Progenitor cell of endocrine pancreas (in vitro differentiated cells): ENCODE measurements around the gene AP1S3. TPM values are rescaled to one million over a fixed set of nuclear protein-coding genes. Genes with fewer than 3 reads are reported as not detected.
A peak's percentile ranks its signal among the peaks of the same experiment; 100 is the strongest.

Experiments used
- DNase-seq: peaks from one replicate; pipeline ENCODE4 v3.0.0; 2021; ENCODE audit warnings: low spot score; ENCODE audit not compliant: unreplicated experiment
- H3K27ac Mint-ChIP-seq: 2 replicates; pipeline ENCODE4 v1.8.0; 2021; ENCODE audit warnings: mild to moderate bottlenecking, moderate library complexity, mixed read lengths
- H3K27me3 Mint-ChIP-seq: 2 replicates; pipeline ENCODE4 v1.8.0; 2021; ENCODE audit warnings: mixed read lengths
- H3K36me3 Mint-ChIP-seq: 2 replicates; pipeline ENCODE4 v1.8.0; 2022; ENCODE audit warnings: mixed read lengths; ENCODE audit not compliant: insufficient read depth
- H3K4me1 Mint-ChIP-seq: 2 replicates; pipeline ENCODE4 v1.8.0; 2021; ENCODE audit warnings: low read depth, mixed read lengths
- H3K4me3 Mint-ChIP-seq: 2 replicates; pipeline ENCODE4 v1.8.0; 2021; ENCODE audit warnings: low read depth, mild to moderate bottlenecking, moderate library complexity, mixed read lengths
- H3K9me3 Mint-ChIP-seq: 2 replicates; pipeline ENCODE4 v1.8.0; 2021; ENCODE audit warnings: low read depth, mixed read lengths
- total RNA-seq: library from RNA; stranded (reverse); gene quantifications from 2 replicates; pipeline ENCODE4 v1.2.1, GENCODE V29; 2021
- TF ChIP-seq, protein P1 (sequence below): fragments of 200-600 bp; sonication (generic); IDR thresholded peaks from one replicate; pipeline ENCODE4 v1.5.0; 2021; ENCODE audit warnings: antibody characterized with exemption, mild to moderate bottlenecking; ENCODE audit not compliant: unreplicated experiment

AP1S3 gene
- total RNA-seq, 1 donor from 2014 or later = 11.5 TPM

DNA sequence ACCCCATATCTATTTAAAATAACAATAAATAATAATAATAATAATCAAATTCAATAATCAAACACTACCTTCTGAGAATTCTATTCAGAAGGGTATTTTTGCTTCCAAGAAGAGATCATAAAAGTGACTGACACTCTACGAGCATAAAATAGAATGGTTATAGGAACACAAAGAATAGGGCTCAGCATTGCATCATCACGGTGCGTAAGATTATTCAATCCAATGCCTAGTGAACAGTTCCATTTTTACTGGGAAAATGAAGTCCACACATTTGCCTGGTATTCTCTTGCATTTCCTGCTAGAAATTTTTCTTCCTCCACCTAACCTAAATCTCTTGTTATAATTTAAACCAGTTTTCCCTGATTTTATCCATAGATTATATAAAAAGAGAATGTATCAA is 55.8 kb downstream of the AP1S3 start:
- Mint-ChIP-seq H3K27me3 (no peaks in the 10 kb centered on the region), H3K36me3 (peaks cover 5% of the 10 kb centered on the region), H3K9me3 (no peaks in the 10 kb centered on the region), H3K4me3 (no peak overlapping the region), H3K27ac (no peak overlapping the region), H3K4me1 (peaks cover 2% of the 10 kb centered on the region)
- TF ChIP-seq, protein P1, sequence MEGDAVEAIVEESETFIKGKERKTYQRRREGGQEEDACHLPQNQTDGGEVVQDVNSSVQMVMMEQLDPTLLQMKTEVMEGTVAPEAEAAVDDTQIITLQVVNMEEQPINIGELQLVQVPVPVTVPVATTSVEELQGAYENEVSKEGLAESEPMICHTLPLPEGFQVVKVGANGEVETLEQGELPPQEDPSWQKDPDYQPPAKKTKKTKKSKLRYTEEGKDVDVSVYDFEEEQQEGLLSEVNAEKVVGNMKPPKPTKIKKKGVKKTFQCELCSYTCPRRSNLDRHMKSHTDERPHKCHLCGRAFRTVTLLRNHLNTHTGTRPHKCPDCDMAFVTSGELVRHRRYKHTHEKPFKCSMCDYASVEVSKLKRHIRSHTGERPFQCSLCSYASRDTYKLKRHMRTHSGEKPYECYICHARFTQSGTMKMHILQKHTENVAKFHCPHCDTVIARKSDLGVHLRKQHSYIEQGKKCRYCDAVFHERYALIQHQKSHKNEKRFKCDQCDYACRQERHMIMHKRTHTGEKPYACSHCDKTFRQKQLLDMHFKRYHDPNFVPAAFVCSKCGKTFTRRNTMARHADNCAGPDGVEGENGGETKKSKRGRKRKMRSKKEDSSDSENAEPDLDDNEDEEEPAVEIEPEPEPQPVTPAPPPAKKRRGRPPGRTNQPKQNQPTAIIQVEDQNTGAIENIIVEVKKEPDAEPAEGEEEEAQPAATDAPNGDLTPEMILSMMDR = no peak
- DNase-seq = no peak

DNA sequence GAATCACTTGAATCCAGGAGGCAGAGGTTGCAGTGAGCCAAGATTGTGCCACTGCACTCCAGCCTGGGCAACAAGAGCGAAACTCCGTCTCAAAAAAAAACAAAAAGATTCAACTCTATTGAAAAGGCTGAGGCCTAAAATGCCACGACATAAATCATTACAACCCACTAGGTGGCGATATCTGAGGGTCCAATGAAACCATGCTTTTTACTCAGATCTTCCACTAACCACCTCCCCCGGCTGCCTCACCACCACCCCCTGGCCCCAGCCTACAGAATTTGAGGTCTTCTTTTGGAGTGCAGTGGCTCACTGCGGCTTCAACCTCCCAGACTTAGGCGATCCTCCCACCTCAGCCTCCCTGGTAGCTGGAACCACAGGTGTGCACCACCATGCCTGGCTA is 57.5 kb downstream of the AP1S3 start:
- no peak overlapping the region for H3K4me3 Mint-ChIP-seq
- no peaks in the 10 kb centered on the region for H3K27me3 Mint-ChIP-seq
- peaks cover 11% of the 10 kb centered on the region for H3K36me3 Mint-ChIP-seq
- H3K4me1 Mint-ChIP-seq = peaks cover 2% of the 10 kb centered on the region
- TF ChIP-seq, protein P1 = peak; percentile 45
- no peak for DNase-seq
- H3K9me3 Mint-ChIP-seq = no peaks in the 10 kb centered on the region
- no peak overlapping the region for H3K27ac Mint-ChIP-seq

DNA sequence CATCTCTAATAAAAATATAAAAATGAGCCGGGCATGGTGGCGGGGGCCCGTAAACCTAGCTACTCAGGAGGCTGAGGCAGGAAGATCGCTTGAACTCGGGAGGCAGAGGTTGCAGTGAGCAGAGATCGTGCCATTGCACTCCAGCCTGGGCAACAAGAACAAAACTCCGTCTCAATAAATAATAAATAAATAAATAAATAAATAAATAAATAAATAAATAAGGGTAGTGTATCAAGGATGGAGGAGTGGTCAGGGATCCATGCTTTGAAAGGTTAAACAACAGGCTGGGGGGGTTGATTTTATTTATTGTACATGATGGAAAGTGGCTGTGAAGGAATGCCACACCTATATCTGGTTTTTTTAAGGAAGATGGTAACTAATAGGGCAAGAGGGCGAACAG is 63.2 kb downstream of the AP1S3 start:
- no peak overlapping the region for H3K4me3 Mint-ChIP-seq
- TF ChIP-seq, protein P1 = no peak
- H3K27ac Mint-ChIP-seq = no peak overlapping the region
- no peak for DNase-seq
- H3K9me3 Mint-ChIP-seq = no peaks in the 10 kb centered on the region
- H3K4me1 Mint-ChIP-seq = no peaks in the 10 kb centered on the region
- no peaks in the 10 kb centered on the region for H3K27me3 Mint-ChIP-seq
- H3K36me3 Mint-ChIP-seq = peaks cover 13% of the 10 kb centered on the region

DNA sequence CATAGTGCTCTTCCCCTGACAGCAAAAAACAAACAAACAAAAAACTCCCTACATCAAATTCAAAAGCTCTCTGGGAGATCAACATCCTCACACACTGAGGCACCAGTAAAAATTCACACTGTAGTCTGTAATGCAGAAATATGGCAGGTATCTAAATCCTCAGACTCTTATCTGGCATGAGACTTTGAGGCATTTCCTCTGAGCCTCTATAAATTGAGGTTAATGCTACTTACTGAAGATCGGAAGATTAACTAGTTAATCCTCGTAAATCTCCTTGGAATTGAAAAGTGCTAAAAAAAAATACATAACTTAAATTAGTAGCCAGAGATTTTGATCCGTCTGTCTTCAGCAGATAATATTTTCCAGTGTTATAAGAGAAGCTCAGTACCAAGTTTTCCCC is 65.0 kb downstream of the AP1S3 start:
- H3K36me3 Mint-ChIP-seq = peaks cover 16% of the 10 kb centered on the region
- no peak overlapping the region for H3K4me3 Mint-ChIP-seq
- no peaks in the 10 kb centered on the region for H3K27me3 Mint-ChIP-seq
- no peak for DNase-seq
- no peak overlapping the region for H3K27ac Mint-ChIP-seq
- TF ChIP-seq, protein P1 = no peak
- no peaks in the 10 kb centered on the region for H3K9me3 Mint-ChIP-seq
- H3K4me1 Mint-ChIP-seq = no peaks in the 10 kb centered on the region

DNA sequence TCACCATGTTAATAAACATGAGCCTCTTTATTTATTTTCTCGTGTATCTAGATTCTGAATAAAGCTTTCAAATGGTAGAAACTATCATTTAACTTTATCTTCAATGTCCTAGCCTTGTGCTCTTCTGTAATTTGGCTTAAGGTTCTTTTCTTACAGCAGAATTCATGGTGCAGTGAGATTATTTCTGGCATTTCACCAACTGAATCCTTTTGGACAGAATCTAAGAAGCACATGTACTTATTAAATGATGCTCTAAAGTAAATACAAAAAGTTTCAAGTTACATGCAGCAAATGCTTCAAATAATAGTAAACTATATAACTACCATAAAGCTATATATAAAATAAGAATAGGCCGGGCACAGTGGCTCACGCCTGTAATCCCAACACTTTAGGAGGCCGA is 65.9 kb downstream of the AP1S3 start:
- Mint-ChIP-seq H3K27me3 (no peaks in the 10 kb centered on the region), H3K27ac (no peak overlapping the region), H3K4me3 (no peak overlapping the region), H3K4me1 (no peaks in the 10 kb centered on the region), H3K9me3 (no peaks in the 10 kb centered on the region), H3K36me3 (peaks cover 11% of the 10 kb centered on the region)
- DNase-seq = no peak
- TF ChIP-seq, protein P1 = no peak

DNA sequence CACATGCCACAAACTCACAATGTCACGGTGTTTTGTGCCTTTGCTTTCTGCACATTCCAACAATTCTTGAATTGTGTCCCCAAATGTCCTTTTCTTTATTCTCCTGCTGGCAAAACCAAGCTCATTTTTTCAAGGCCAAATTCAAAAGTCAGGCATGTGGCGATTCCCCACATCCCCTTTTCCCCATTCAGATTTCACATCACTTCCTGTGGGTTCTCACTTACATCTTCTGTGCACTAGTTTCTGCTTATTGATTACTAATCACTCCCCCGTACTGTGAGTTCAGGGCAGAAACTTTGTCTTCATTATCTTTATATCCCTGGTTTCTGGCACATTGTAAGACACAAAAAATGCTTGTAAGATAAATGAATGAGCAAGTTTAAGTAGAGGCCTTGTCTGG is 69.2 kb downstream of the AP1S3 start:
- Mint-ChIP-seq H3K9me3 (no peaks in the 10 kb centered on the region), H3K4me1 (no peaks in the 10 kb centered on the region), H3K27ac (no peak overlapping the region), H3K36me3 (peaks cover 9% of the 10 kb centered on the region), H3K4me3 (no peak overlapping the region), H3K27me3 (no peaks in the 10 kb centered on the region)
- TF ChIP-seq, protein P1 = no peak
- no peak for DNase-seq
